ENCODE data around the gene SH2D1A. TPM values are rescaled to one million over a fixed set of nuclear protein-coding genes. Genes with fewer than 3 reads are reported as not detected.

The SH2D1A gene
- total RNA-seq, 1 donor from 2014 or later: not detected

- Mint-ChIP-seq H3K27me3 (ENCODE audit: unreplicated experiment) (no peaks in the 10 kb centered on the region), H3K4me1 (ENCODE audit: low read depth, unreplicated experiment) (no peaks in the 10 kb centered on the region), H3K36me3 (ENCODE audit: unreplicated experiment) (no peaks in the 10 kb centered on the region), H3K9me3 (ENCODE audit: unreplicated experiment) (peaks cover 2% of the 10 kb centered on the region), H3K4me3 (ENCODE audit: unreplicated experiment) (no peak overlapping the region), H3K27ac (ENCODE audit: unreplicated experiment) (no peak overlapping the region)
- TF ChIP-seq, protein P1, sequence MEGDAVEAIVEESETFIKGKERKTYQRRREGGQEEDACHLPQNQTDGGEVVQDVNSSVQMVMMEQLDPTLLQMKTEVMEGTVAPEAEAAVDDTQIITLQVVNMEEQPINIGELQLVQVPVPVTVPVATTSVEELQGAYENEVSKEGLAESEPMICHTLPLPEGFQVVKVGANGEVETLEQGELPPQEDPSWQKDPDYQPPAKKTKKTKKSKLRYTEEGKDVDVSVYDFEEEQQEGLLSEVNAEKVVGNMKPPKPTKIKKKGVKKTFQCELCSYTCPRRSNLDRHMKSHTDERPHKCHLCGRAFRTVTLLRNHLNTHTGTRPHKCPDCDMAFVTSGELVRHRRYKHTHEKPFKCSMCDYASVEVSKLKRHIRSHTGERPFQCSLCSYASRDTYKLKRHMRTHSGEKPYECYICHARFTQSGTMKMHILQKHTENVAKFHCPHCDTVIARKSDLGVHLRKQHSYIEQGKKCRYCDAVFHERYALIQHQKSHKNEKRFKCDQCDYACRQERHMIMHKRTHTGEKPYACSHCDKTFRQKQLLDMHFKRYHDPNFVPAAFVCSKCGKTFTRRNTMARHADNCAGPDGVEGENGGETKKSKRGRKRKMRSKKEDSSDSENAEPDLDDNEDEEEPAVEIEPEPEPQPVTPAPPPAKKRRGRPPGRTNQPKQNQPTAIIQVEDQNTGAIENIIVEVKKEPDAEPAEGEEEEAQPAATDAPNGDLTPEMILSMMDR (IDR thresholded peaks at IDR 0.05; ENCODE audit: partially characterized antibody, unreplicated experiment): no peak
- DNase-seq: no peak
Measured at GRCh38 chrX:124337916-124338315, 8.4 kb upstream of the SH2D1A start.

DNA sequence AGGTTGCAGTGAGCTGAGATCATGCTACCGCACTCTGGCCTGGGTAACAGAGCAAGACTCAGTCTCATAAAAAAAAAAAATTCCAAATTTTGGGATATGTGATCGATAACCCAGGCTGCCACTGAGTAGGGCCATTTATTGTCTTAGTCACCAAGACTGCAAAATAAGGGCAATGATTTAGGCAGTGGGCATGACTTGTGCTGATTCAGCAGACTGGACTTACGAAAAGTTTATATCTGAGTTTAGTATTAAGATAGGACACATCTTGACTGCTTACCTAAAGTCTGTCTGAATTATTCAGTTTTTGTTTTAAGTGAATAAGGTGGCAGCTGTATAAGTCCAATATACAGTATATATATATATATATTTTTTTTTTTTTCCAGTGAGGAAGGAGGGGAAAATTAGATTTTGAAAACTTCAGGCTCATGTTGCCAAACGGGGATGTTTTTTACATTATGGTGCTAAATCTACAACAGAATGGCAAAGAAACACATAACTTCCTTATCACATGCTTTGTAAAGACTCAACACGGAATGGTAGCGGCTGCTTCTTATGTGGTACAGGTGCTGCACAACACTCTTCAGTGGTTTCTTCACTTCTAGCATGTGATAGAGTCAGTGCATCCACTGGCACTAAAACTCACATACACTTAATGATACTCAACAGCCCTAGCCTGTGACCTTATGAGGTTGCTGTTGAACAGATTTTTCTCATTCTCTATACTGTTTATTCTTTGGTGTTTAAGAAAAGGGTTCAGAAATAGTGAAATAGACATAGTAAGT is 7.4 kb upstream of the SH2D1A start:
- Mint-ChIP-seq H3K9me3 (ENCODE audit: unreplicated experiment) (peaks cover 2% of the 10 kb centered on the region), H3K4me3 (ENCODE audit: unreplicated experiment) (no peak overlapping the region), H3K4me1 (ENCODE audit: low read depth, unreplicated experiment) (no peaks in the 10 kb centered on the region), H3K36me3 (ENCODE audit: unreplicated experiment) (no peaks in the 10 kb centered on the region), H3K27ac (ENCODE audit: unreplicated experiment) (no peak overlapping the region), H3K27me3 (ENCODE audit: unreplicated experiment) (no peaks in the 10 kb centered on the region)
- TF ChIP-seq, protein P1 (IDR thresholded peaks at IDR 0.05; ENCODE audit: partially characterized antibody, unreplicated experiment): no peak
- no peak for DNase-seq

- DNase-seq: no peak
- TF ChIP-seq, protein P1 (IDR thresholded peaks at IDR 0.05; ENCODE audit: partially characterized antibody, unreplicated experiment): no peak
- H3K9me3 Mint-ChIP-seq (ENCODE audit: unreplicated experiment): peaks cover 2% of the 10 kb centered on the region
- no peaks in the 10 kb centered on the region for H3K36me3 Mint-ChIP-seq (ENCODE audit: unreplicated experiment)
- H3K27me3 Mint-ChIP-seq (ENCODE audit: unreplicated experiment): no peaks in the 10 kb centered on the region
- no peak overlapping the region for H3K27ac Mint-ChIP-seq (ENCODE audit: unreplicated experiment)
- H3K4me1 Mint-ChIP-seq (ENCODE audit: low read depth, unreplicated experiment): no peaks in the 10 kb centered on the region
- no peak overlapping the region for H3K4me3 Mint-ChIP-seq (ENCODE audit: unreplicated experiment)
Measured at GRCh38 chrX:124341396-124342132, 4.8 kb upstream of the SH2D1A start.

DNA sequence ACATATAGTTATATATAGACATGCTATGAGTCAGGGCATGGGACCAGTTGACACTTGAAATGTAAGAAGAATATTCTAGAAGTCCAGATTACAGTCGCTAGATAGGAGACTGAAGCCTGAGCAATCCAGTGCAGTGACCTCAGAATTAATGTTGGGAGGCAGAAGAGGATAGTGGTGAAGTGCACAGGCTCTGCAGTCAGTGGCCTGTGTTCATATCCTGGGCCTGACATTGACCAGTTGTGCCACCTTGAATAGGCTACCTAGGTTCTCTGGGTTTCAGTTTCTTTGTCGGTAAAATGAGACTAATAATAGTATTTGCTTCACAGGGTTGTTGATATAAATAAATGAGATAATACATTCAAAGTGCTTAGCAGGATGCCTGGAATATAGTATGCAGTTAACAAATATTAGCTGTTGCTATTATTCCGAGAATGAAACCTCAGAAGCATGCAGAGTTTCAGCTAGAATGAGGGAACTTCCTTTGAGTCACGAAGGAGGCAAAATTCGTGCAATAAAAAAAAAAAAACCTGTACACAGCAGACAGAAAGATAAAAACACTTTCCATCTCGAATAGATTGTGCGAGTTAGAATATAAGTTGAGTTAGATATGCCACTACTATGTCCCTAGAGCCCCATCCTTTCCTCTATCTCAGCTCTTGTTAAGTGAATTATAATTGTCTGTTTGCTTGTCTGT is 4.0 kb upstream of the SH2D1A start:
- no peak for DNase-seq
- TF ChIP-seq, protein P1 (IDR thresholded peaks at IDR 0.05; ENCODE audit: partially characterized antibody, unreplicated experiment): no peak
- H3K27ac Mint-ChIP-seq (ENCODE audit: unreplicated experiment): no peak overlapping the region
- H3K36me3 Mint-ChIP-seq (ENCODE audit: unreplicated experiment): no peaks in the 10 kb centered on the region
- H3K9me3 Mint-ChIP-seq (ENCODE audit: unreplicated experiment): peaks cover 2% of the 10 kb centered on the region
- H3K4me1 Mint-ChIP-seq (ENCODE audit: low read depth, unreplicated experiment): no peaks in the 10 kb centered on the region
- H3K27me3 Mint-ChIP-seq (ENCODE audit: unreplicated experiment): no peaks in the 10 kb centered on the region
- H3K4me3 Mint-ChIP-seq (ENCODE audit: unreplicated experiment): no peak overlapping the region
